BLaER1 treated with 17β-estradiol and CSF1 and Interleukin-3, amounts not matched to agents 10 nM and 100 nM (cell line): ENCODE results near the gene RPS2.

Experiments
- H3K27ac ChIP-seq, 11 experiments: shearing (Covaris generic); formaldehyde crosslinking; 2 replicates each; pipeline ENCODE4 v1.8.1; 2022
- H3K27me3 ChIP-seq, 11 experiments: shearing (Covaris generic); formaldehyde crosslinking; 2 replicates each; pipeline ENCODE4 v1.8.1; 2022
- H3K36me3 ChIP-seq, 11 experiments: shearing (Covaris generic); formaldehyde crosslinking; 2 replicates each; pipeline ENCODE4 v1.8.1; 2022
- H3K4me1 ChIP-seq, 10 experiments: shearing (Covaris generic); formaldehyde crosslinking; 2 replicates each; pipeline ENCODE4 v1.8.1; 2022
- H3K4me2 ChIP-seq, 11 experiments: shearing (Covaris generic); formaldehyde crosslinking; 2 replicates each; pipeline ENCODE4 v1.8.1; 2022
- H3K4me3 ChIP-seq, 10 experiments: shearing (Covaris generic); formaldehyde crosslinking; 2 replicates each; pipeline ENCODE4 v1.8.1; 2022
- H3K9ac ChIP-seq, 11 experiments: shearing (Covaris generic); formaldehyde crosslinking; 2 replicates each; pipeline ENCODE4 v1.8.1; 2022
- H3K9me3 ChIP-seq, 11 experiments: shearing (Covaris generic); formaldehyde crosslinking; replicated peaks in 1 of 11; 2 replicates each; pipeline ENCODE4 v1.8.1; 2022
- H4K20me1 ChIP-seq, 11 experiments: shearing (Covaris generic); formaldehyde crosslinking; 2 replicates each; pipeline ENCODE4 v1.8.1; 2022
- Cebpa-rat ChIP-seq, 11 experiments: shearing (Covaris generic); IDR thresholded peaks; 2 replicates each; pipeline ENCODE4 v1.8.1; 2022

RPS2 gene

GRCh38 chr16:1975432-1976215, 11.0 kb upstream of the RPS2 start:
- H3K4me1 ChIP-seq, result peaks cover 19 to 37% (median 24%) of the 10 kb centered on the region in 10 experiments
- no peak for TF ChIP-seq Cebpa-rat (IDR thresholded peaks at IDR 0.05)
- peaks cover 54 to 65% (median 57%) of the 10 kb centered on the region in 11 experiments for H3K36me3 ChIP-seq

GRCh38 chr16:1974157-1975070, 9.8 kb upstream of the RPS2 start:
- Histone ChIP-seq H3K36me3 (peaks cover 52 to 61% (median 55%) of the 10 kb centered on the region in 11 experiments), H3K4me2 (no peak overlapping the region; a peak in 1 of 22 replicates), H3K4me1 (peaks cover 23 to 30% (median 26%) of the 10 kb centered on the region in 10 experiments), H3K27me3 (peaks cover 15 to 21% (median 19%) of the 10 kb centered on the region in 11 experiments), H4K20me1 (peaks cover 0 to 72% (median 57%) of the 10 kb centered on the region in 11 experiments; a peak in 19 of 22 replicates), H3K9ac (0 out of 22 replicates have a peak overlapping the region, but pooled peaks of 1 of the 11 experiments have one; percentile 92), H3K9me3 (no peaks in the 10 kb centered on the region), H3K4me3 (no peak overlapping the region), H3K27ac (no peak overlapping the region)
- no peak for TF ChIP-seq Cebpa-rat (IDR thresholded peaks at IDR 0.05)

More at GRCh38 chr16:1975432-1976215, 11.0 kb upstream of the RPS2 start:
- H3K4me2 ChIP-seq, result no peak overlapping the region
- H3K27me3 ChIP-seq, result peaks cover 27 to 33% (median 31%) of the 10 kb centered on the region in 11 experiments
- peaks cover 0 to 84% (median 69%) of the 10 kb centered on the region in 11 experiments; a peak in 19 of 22 replicates for H4K20me1 ChIP-seq
- no peak overlapping the region for H3K27ac ChIP-seq
- no peaks in the 10 kb centered on the region for H3K9me3 ChIP-seq
- H3K9ac ChIP-seq, result no peak overlapping the region
- no peak overlapping the region for H3K4me3 ChIP-seq

- Histone ChIP-seq H3K9ac (peak overlapping the region; percentile 85 to 96 (median 91); a peak in 19 of 22 replicates), H3K27me3 (peaks cover 7 to 13% (median 11%) of the 10 kb centered on the region in 11 experiments), H3K4me3 (peak overlapping the region in 9 of 10 experiments; percentile 85 to 98 (median 97); a peak in 12 of 20 replicates), H3K9me3 (no peaks in the 10 kb centered on the region), H4K20me1 (peaks cover 0 to 64% (median 49%) of the 10 kb centered on the region in 11 experiments; a peak in 19 of 22 replicates), H3K27ac (no peak overlapping the region), H3K36me3 (peaks cover 45 to 53% (median 47%) of the 10 kb centered on the region in 11 experiments), H3K4me2 (peak overlapping the region; percentile 96 to 100 (median 99)), H3K4me1 (peaks cover 23 to 28% (median 26%) of the 10 kb centered on the region in 10 experiments)
- no peak for TF ChIP-seq Cebpa-rat (IDR thresholded peaks at IDR 0.05)
Measured at GRCh38 chr16:1973461-1974156, 9.0 kb upstream of the RPS2 start.

- peaks cover 34 to 42% (median 36%) of the 10 kb centered on the region in 11 experiments for H3K36me3 ChIP-seq
- H3K4me2 ChIP-seq, result peak overlapping the region; percentile 96 to 100 (median 99)
- peaks cover 0 to 53% (median 37%) of the 10 kb centered on the region in 11 experiments; a peak in 17 of 22 replicates for H4K20me1 ChIP-seq
- H3K27me3 ChIP-seq, result peaks cover 0 to 1% (median under 1%) of the 10 kb centered on the region in 11 experiments; a peak in 5 of 22 replicates
- H3K27ac ChIP-seq, result peak overlapping the region; percentile 85 to 96 (median 90)
- H3K9ac ChIP-seq, result peak overlapping the region; percentile 85 to 96 (median 91)
- peaks cover 23 to 28% (median 26%) of the 10 kb centered on the region in 10 experiments for H3K4me1 ChIP-seq
- no peaks in the 10 kb centered on the region for H3K9me3 ChIP-seq
- peak overlapping the region; percentile 85 to 98 (median 97) for H3K4me3 ChIP-seq
- no peak for TF ChIP-seq Cebpa-rat (IDR thresholded peaks at IDR 0.05)
Measured at GRCh38 chr16:1972490-1972877, 7.9 kb upstream of the RPS2 start.

GRCh38 chr16:1971796-1972489, 7.3 kb upstream of the RPS2 start, which contains the start of gene TBL3:
TBL3 (plus strand) TSS chr16:1972053; CDS start chr16:1972165, 112 bp downstream.
- Histone ChIP-seq H3K9ac (peak within 1 kb of the TSS; percentile 85 to 96 (median 91)), H4K20me1 (peaks cover 0 to 50% (median 35%) of the 10 kb centered on the region in 11 experiments; a peak in 17 of 22 replicates), H3K4me2 (peak within 1 kb of the TSS; percentile 97 to 100 (median 99)), H3K4me3 (peak within 1 kb of the TSS; percentile 85 to 98 (median 97)), H3K27ac (peak within 1 kb of the TSS; percentile 85 to 96 (median 90)), H3K27me3 (no peaks in the 10 kb centered on the region), H3K36me3 (peaks cover 29 to 42% (median 33%) of the 10 kb centered on the region in 11 experiments), H3K9me3 (no peaks in the 10 kb centered on the region), H3K4me1 (peaks cover 23 to 28% (median 26%) of the 10 kb centered on the region in 10 experiments)
- no peak for TF ChIP-seq Cebpa-rat (IDR thresholded peaks at IDR 0.05)

- H3K9me3 ChIP-seq, result no peaks in the 10 kb centered on the region; a peak in 1 of 22 replicates
- no peak overlapping the region for H3K4me2 ChIP-seq
- H3K4me3 ChIP-seq, result no peak overlapping the region
- H3K4me1 ChIP-seq, result peaks cover 35 to 41% (median 36%) of the 10 kb centered on the region in 10 experiments
- H3K27ac ChIP-seq, result no peak overlapping the region
- no peak for TF ChIP-seq Cebpa-rat (IDR thresholded peaks at IDR 0.05)
- no peaks in the 10 kb centered on the region for H3K27me3 ChIP-seq
- peak overlapping the region in 3 of 11 experiments; percentile 8 to 15 (median 9); a peak in 2 of 22 replicates for H3K9ac ChIP-seq
- peaks cover 9 to 39% (median 23%) of the 10 kb centered on the region in 11 experiments for H4K20me1 ChIP-seq
- peaks cover 0 to 27% (median 13%) of the 10 kb centered on the region in 11 experiments; a peak in 20 of 22 replicates for H3K36me3 ChIP-seq
Measured at GRCh38 chr16:1968146-1968953, 3.7 kb upstream of the RPS2 start.

- H3K27me3 ChIP-seq, result no peaks in the 10 kb centered on the region
- peaks cover 27 to 44% (median 30%) of the 10 kb centered on the region in 11 experiments for H4K20me1 ChIP-seq
- no peak for TF ChIP-seq Cebpa-rat (IDR thresholded peaks at IDR 0.05)
- H3K4me2 ChIP-seq, result peak within 1 kb of the TSS; percentile 90 to 99 (median 95)
- no peaks in the 10 kb centered on the region; a peak in 1 of 22 replicates for H3K9me3 ChIP-seq
- H3K27ac ChIP-seq, result peak within 1 kb of the TSS; percentile 90 to 99 (median 94); a peak in 21 of 22 replicates
- H3K36me3 ChIP-seq, result peaks cover 17 to 45% (median 31%) of the 10 kb centered on the region in 11 experiments
- peaks cover 44 to 50% (median 46%) of the 10 kb centered on the region in 10 experiments for H3K4me1 ChIP-seq
- peak within 1 kb of the TSS; percentile 93 to 100 (median 97) for H3K9ac ChIP-seq
- peak within 1 kb of the TSS; percentile 80 to 100 (median 90) for H3K4me3 ChIP-seq
Measured at GRCh38 chr16:1966460-1966859, 1.8 kb upstream of the RPS2 start, which contains the start of gene RNF151. RNF151 (plus strand) TSS chr16:1966856; CDS start chr16:1966882, 26 bp downstream.
